Brain pericyte (primary cell): Measurements from ENCODE around the gene LOXL1.

ENCODE experiments used
- DNase-seq: peaks from one replicate; pipeline ENCODE4 v3.0.0-alpha.2; 2012; ENCODE audit warnings: low read depth, low spot score

LOXL1 gene

GRCh38 chr15:73922186-73923151 lies 3.8 kb upstream of the LOXL1 start:
- no peak for DNase-seq

- DNase-seq: no peak
Observed at GRCh38 chr15:73923156-73923487, 3.1 kb upstream of the LOXL1 start.

- DNase-seq: no peak
Observed at GRCh38 chr15:73923488-73924164, 2.6 kb upstream of the LOXL1 start.

- peak; percentile 78 for DNase-seq
Observed at GRCh38 chr15:73924171-73924921, 1.9 kb upstream of the LOXL1 start.

- no peak for DNase-seq
Observed at GRCh38 chr15:73925848-73926218, 429 bp upstream of the LOXL1 start.

GRCh38 chr15:73927003-73927475 lies 777 bp downstream of the LOXL1 start:
- DNase-seq: no peak

- no peak for DNase-seq
Observed at GRCh38 chr15:73927476-73928240, 1.4 kb downstream of the LOXL1 start.

GRCh38 chr15:73928241-73928579 lies 1.9 kb downstream of the LOXL1 start:
- no peak for DNase-seq

- DNase-seq: no peak
Observed at GRCh38 chr15:73928971-73929627, 2.8 kb downstream of the LOXL1 start.

GRCh38 chr15:73930371-73930770 lies 4.1 kb downstream of the LOXL1 start:
- no peak for DNase-seq

GRCh38 chr15:73930790-73931281 lies 4.6 kb downstream of the LOXL1 start:
- no peak for DNase-seq

- no peak for DNase-seq
Observed at GRCh38 chr15:73931441-73931840, 5.2 kb downstream of the LOXL1 start.

GRCh38 chr15:73932381-73933191 lies 6.3 kb downstream of the LOXL1 start:
- DNase-seq: no peak

- DNase-seq: no peak
Observed at GRCh38 chr15:73934281-73934680, 8.0 kb downstream of the LOXL1 start.

- DNase-seq: no peak
Observed at GRCh38 chr15:73935547-73935946, 9.3 kb downstream of the LOXL1 start.

GRCh38 chr15:73936181-73936580 lies 9.9 kb downstream of the LOXL1 start:
- no peak for DNase-seq

- no peak for DNase-seq
Observed at GRCh38 chr15:73936588-73937290, 10.5 kb downstream of the LOXL1 start.

GRCh38 chr15:73937296-73937695 lies 11.0 kb downstream of the LOXL1 start:
- DNase-seq: no peak

GRCh38 chr15:73937726-73938125 lies 11.5 kb downstream of the LOXL1 start:
- DNase-seq: no peak
